PC-9 (cell line): ENCODE data around the gene TSEN34. TPM values are rescaled to one million over a fixed set of nuclear protein-coding genes. Genes with fewer than 3 reads are reported as not detected.
A peak's percentile ranks its signal among the peaks of the same experiment; 100 is the strongest.

ENCODE experiments used
- BruUV-seq: library from RNA; stranded (reverse); fragments of 400-500 nt; replicated peaks from 2 replicates; lab custom pipeline; 2021; lab: Mats Ljungman, UMichigan
- CTCF ChIA-PET: fragments of 300-600 bp; sonication (Branson Sonifier 250); formaldehyde crosslinking; loops from one replicate; lab custom pipeline; 2022; ENCODE audit warnings: antibody characterized with exemption; lab: Charles Lee
- POLR2A ChIA-PET: fragments of 300-600 bp; sonication (Branson Sonifier 250); formaldehyde crosslinking; loops from one replicate; lab custom pipeline; 2022; ENCODE audit warnings: antibody characterized with exemption; ENCODE audit not compliant: unreplicated experiment; lab: Charles Lee
- DNase-seq, 2 experiments: peaks; one replicate each; pipeline versions ENCODE4 v3.0.0 to v3.0.0-alpha.2; 2015 to 2022; ENCODE audit warnings: mixed read lengths in 1 of 2
- H2AFZ ChIP-seq: fragments of 200-600 bp; sonication (generic); 2 replicates; pipeline ENCODE4 v1.8.1; 2017; ENCODE audit warnings: antibody characterized with exemption
- H3F3A ChIP-seq: fragments of 200-600 bp; sonication (generic); 2 replicates; pipeline ENCODE4 v1.8.1; 2017; ENCODE audit warnings: antibody characterized with exemption, mild to moderate bottlenecking, low read depth; ENCODE audit not compliant: insufficient read depth
- H3K27ac ChIP-seq: fragments of 200-600 bp; sonication (generic); 2 replicates; pipeline ENCODE4 v1.6.1; 2016; ENCODE audit warnings: mixed run types
- H3K27me3 ChIP-seq: fragments of 200-600 bp; sonication (generic); 2 replicates; pipeline ENCODE4 v1.6.1; 2016; ENCODE audit warnings: low read depth, mixed run types; ENCODE audit not compliant: insufficient read depth
- H3K36me3 ChIP-seq: fragments of 200-600 bp; sonication (generic); 2 replicates; pipeline ENCODE4 v1.6.1; 2016; ENCODE audit warnings: low read depth, mixed run types
- H3K4me1 ChIP-seq: fragments of 200-600 bp; sonication (generic); replicated peaks from 2 replicates; pipeline ENCODE4 v1.6.1; 2016; ENCODE audit warnings: mixed run types; ENCODE audit not compliant: insufficient read depth
- H3K4me2 ChIP-seq: fragments of 200-600 bp; sonication (generic); 2 replicates; pipeline ENCODE4 v1.6.1; 2017; ENCODE audit warnings: mixed run types
- H3K4me3 ChIP-seq: fragments of 200-600 bp; sonication (generic); 2 replicates; pipeline ENCODE4 v1.6.1; 2016; ENCODE audit warnings: mixed run types
- H3K79me2 ChIP-seq: fragments of 200-600 bp; sonication (generic); 2 replicates; pipeline ENCODE4 v1.6.1; 2017; ENCODE audit warnings: low read depth, mixed run types
- H3K9me2 ChIP-seq: fragments of 200-600 bp; sonication (generic); 2 replicates; pipeline ENCODE4 v1.8.1; 2017; ENCODE audit warnings: mild to moderate bottlenecking; ENCODE audit not compliant: insufficient read depth
- H3K9me3 ChIP-seq: fragments of 200-600 bp; sonication (generic); 2 replicates; pipeline ENCODE4 v1.8.1; 2016; ENCODE audit warnings: low read depth; ENCODE audit not compliant: insufficient read depth
- H4K20me1 ChIP-seq: fragments of 200-600 bp; sonication (generic); 2 replicates; pipeline ENCODE4 v1.8.1; 2017; ENCODE audit not compliant: insufficient read depth
- CTCF ChIP-seq: fragments of 200-600 bp; sonication (generic); conservative IDR thresholded peaks from 2 replicates; pipeline ENCODE4 v1.6.1; 2017; ENCODE audit warnings: mixed run types, antibody characterized with exemption, mild to moderate bottlenecking, moderate library complexity
- EZH2 ChIP-seq: fragments of 200-600 bp; sonication (generic); IDR thresholded peaks from 2 replicates; pipeline ENCODE4 v1.8.0; 2017; ENCODE audit warnings: antibody characterized with exemption, low read depth
- intact Hi-C: fragments of 100-400 bp; cut with micrococcal nuclease; formaldehyde crosslinking; loops from one replicate; pipeline ENCODE4 v1.10.0; 2022; ENCODE audit not compliant: unreplicated experiment
- total RNA-seq: library from RNA; stranded (reverse); gene quantifications from 2 replicates; pipeline ENCODE4 v1.2.3, GENCODE V29; 2021

Gene TSEN34
- total RNA-seq, 1 experiment from 2014 or later: 134 TPM

- BruUV-seq: no TSS peak
- H3K4me2 ChIP-seq: peak overlapping the region; percentile 71
- peaks cover 29% of the 10 kb centered on the region for H3K4me1 ChIP-seq
- peaks cover 44% of the 10 kb centered on the region; the same call in 1 of the 2 replicates for H3F3A ChIP-seq
- H3K9me2 ChIP-seq: no peaks in the 10 kb centered on the region
- ChIA-PET POLR2A (no interaction called here), CTCF (no interaction called here)
- no peaks in the 10 kb centered on the region for H3K9me3 ChIP-seq
- peak in 1 of 2 experiments; percentile 25 for DNase-seq
- H3K27ac ChIP-seq: no peak overlapping the region
- no peaks in the 10 kb centered on the region for H3K27me3 ChIP-seq
- H3K36me3 ChIP-seq: no peaks in the 10 kb centered on the region
- peaks cover 12% of the 10 kb centered on the region for H3K79me2 ChIP-seq
- TF ChIP-seq EZH2 (no peak), CTCF (no peak)
- intact Hi-C loops: loop anchor here (1.0 to 10.0 kb wide), 2 partner anchors 9 to 302 kb away; partner anchors contain the start of gene LENG9
- peaks cover 8% of the 10 kb centered on the region; the same call in 1 of the 2 replicates for H4K20me1 ChIP-seq
- H3K4me3 ChIP-seq: peak overlapping the region; percentile 51; the same call in 1 of the 2 replicates
- no peak overlapping the region for H2AFZ ChIP-seq
These were observed 28.2 kb upstream of the TSEN34 start for GRCh38 chr19:54162884-54163283.

DNA sequence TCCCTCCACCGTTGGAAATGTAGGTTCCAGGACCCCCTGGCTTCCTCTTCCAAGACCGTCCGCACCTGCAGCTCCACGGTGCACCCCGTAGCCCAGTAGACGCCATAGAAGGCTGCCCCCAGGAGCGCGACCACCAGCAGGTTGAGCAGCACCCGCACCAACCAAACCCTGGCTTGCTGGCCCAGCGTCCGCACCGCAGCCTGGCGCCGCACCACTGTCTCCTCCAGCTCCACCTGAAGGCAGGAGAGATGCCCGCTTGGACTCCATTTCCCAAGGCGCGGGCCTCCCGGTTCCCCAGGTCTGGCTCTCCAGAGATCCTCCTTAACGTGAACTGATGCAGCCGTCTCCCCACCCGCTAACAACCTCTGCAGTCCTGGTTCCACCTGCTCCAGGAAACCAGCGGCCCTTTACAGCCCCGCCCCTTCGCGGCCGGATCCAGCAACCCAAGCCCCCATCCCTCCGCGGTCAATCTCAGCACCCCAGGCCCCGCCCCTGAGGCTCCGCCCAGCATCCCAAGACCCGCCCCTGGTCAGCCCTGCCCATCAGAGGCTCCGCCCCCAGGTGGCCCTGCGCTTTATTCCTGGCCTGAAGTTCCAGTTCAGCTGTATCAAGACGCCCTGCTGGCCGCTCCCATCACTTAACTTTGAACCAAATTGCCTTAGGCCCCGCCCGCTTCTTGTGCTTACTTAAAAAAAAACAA lies 26.6 kb upstream of the TSEN34 start:
- no TSS peak for BruUV-seq
- peaks cover 12% of the 10 kb centered on the region; the same call in 1 of the 2 replicates for H4K20me1 ChIP-seq
- H3K79me2 ChIP-seq: no peaks in the 10 kb centered on the region
- H3K9me3 ChIP-seq: no peaks in the 10 kb centered on the region
- no peak overlapping the region for H3K4me2 ChIP-seq
- H3F3A ChIP-seq: peaks cover 32% of the 10 kb centered on the region; the same call in 1 of the 2 replicates
- TF ChIP-seq CTCF (no peak), EZH2 (no peak)
- intact Hi-C loops: loop anchor here (10.0 kb wide), 1 partner anchor 300 kb away; the partner anchor contains the start of gene LENG9
- DNase-seq: peak in 1 of 2 experiments; percentile 34
- POLR2A ChIA-PET: interaction anchor here (0.7 kb wide), 1 partner anchor 25 kb away, joined by 3 read pairs; no protein-coding TSS in a partner anchor
- no peak overlapping the region for H2AFZ ChIP-seq
- no peak overlapping the region for H3K27ac ChIP-seq
- no peak overlapping the region for H3K4me3 ChIP-seq
- peaks cover 21% of the 10 kb centered on the region for H3K4me1 ChIP-seq
- CTCF ChIA-PET: no interaction called here
- H3K9me2 ChIP-seq: no peaks in the 10 kb centered on the region
- no peaks in the 10 kb centered on the region for H3K36me3 ChIP-seq
- no peaks in the 10 kb centered on the region for H3K27me3 ChIP-seq

DNA sequence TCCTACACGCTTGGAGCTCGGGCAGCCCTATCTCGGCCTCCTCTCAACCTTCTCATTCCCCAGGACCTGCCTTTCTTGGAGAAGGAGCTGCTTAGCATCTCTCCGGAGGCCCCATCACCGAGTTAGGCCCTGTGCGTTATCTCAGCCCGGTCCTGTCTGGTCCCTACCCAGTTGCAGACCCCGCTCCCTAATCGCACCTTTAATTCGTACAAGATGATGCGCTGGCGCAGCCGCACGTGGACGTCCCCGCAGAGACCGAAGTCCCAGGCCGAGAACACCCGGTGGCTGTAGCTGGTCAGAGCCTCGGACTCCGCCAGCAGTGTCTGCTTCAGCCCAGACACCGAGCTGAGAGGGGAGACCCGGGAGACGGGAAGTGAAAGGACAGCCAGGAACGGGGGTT lies 25.9 kb upstream of the TSEN34 start:
- Histone ChIP-seq H4K20me1 (peaks cover 12% of the 10 kb centered on the region; the same call in 1 of the 2 replicates), H3K4me3 (no peak overlapping the region), H3K79me2 (no peaks in the 10 kb centered on the region), H3K27ac (no peak overlapping the region), H3K9me2 (no peaks in the 10 kb centered on the region), H3K4me1 (peaks cover 21% of the 10 kb centered on the region), H3K36me3 (no peaks in the 10 kb centered on the region), H3F3A (peaks cover 34% of the 10 kb centered on the region; the same call in 1 of the 2 replicates), H3K4me2 (no peak overlapping the region), H3K27me3 (no peaks in the 10 kb centered on the region), H2AFZ (no peak overlapping the region), H3K9me3 (no peaks in the 10 kb centered on the region)
- no peak for DNase-seq
- CTCF ChIA-PET: no interaction called here
- intact Hi-C loops: loop anchor here (10.0 kb wide), 1 partner anchor 300 kb away; the partner anchor contains the start of gene LENG9
- POLR2A ChIA-PET: interaction anchor here (0.7 kb wide), 1 partner anchor 37 kb away, joined by 4 read pairs; no protein-coding TSS in a partner anchor
- TF ChIP-seq CTCF: no peak
- no peak for TF ChIP-seq EZH2
- BruUV-seq: no TSS peak
